GM19023 (cell line): Measurements from ENCODE around the gene ZNF385B.
A peak's percentile ranks its signal among the peaks of the same experiment; 100 is the strongest.

Experiments used
- ATAC-seq: cut with Tn5 transposase; IDR thresholded peaks from one replicate; pipeline ENCODE4 v1.9.1; 2021; ENCODE audit warnings: mild to moderate bottlenecking, moderate library complexity; ENCODE audit not compliant: unreplicated experiment

Gene ZNF385B

DNA sequence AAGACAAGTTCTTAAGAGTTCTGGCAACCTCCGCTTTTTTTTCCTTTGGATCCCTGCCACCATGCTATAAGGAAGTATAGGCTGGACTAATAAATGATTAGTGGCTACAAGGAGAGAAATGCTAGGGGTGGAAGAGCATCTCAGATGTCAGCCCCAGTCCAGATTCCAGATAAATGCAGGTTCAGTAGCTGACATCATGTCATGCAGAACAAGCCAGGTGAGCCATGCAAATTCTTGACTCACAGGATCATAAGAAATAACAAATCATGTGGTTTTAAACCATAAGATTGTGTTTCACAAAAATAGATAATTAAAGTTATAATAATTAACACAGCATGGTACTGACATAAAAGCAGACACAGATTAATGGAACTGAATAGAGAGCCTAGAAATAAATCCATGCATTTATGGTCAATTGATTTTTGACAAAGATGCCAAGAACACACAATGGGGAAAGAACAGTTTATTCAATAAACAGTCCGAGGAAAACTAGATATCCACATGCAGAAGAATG is 443.9 kb downstream of the ZNF385B start:
- no peak for ATAC-seq

- ATAC-seq, result no peak
Measured at GRCh38 chr2:179412112-179412511, 449.3 kb downstream of the ZNF385B start.

- ATAC-seq, result peak; percentile 71
Measured at GRCh38 chr2:179410552-179411356, 450.7 kb downstream of the ZNF385B start.

GRCh38 chr2:179403624-179404023 is 457.8 kb downstream of the ZNF385B start:
- no peak for ATAC-seq

DNA sequence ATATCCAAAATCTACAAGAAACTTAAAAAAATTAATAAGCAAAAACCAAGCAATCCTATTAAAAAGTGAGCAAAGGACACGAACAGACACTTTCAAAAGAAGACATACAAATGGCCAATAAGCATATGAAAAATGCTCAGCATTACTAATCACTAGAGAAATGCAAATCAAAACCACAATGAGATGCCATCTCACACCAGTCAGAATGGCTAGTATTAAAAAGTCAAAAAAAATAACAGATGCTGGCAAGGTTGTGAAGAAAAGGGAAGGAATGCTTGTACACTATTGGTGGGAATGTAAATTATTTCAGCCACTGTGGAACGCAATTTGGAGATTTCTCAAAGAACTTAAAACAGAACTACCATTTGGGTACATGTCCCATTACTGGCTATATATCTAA is 467.9 kb downstream of the ZNF385B start:
- no peak for ATAC-seq
